SK-N-MC (cell line): ENCODE data around the gene USP20.

ENCODE experiments used
- EZH2 ChIP-seq: fragments of 200-600 bp; sonication (generic); IDR thresholded peaks from one replicate; pipeline ENCODE4 v1.6.1; 2017; ENCODE audit warnings: antibody characterized with exemption
- FOXP2 ChIP-seq: optimal IDR thresholded peaks from 2 replicates; pipeline ENCODE3; 2011; ENCODE audit warnings: mild to moderate bottlenecking, moderate library complexity; ENCODE audit not compliant: insufficient read depth; ENCODE audit errors: extremely low read length, control extremely low read depth
- POLR2AphosphoS5 ChIP-seq: IDR thresholded peaks from 2 replicates; pipeline ENCODE4 v1.6.1; 2012; ENCODE audit warnings: mild to moderate bottlenecking, low read depth, low read length, borderline replicate concordance

GRCh38 chr9:129919841-129920240 is 84.6 kb downstream of the USP20 start:
- TF ChIP-seq EZH2 (no peak), POLR2AphosphoS5 (no peak), FOXP2 (no peak)
